AG04450 (cell line): Measurements from ENCODE around the gene OR51B6. TPM values are rescaled to one million over a fixed set of nuclear protein-coding genes. Genes with fewer than 3 reads are reported as not detected.
"Not testable (repeated sequence)": the region's sequence is repeated elsewhere in the genome, so short reads cannot be mapped to it uniquely, and the experiment has no call there.

Experiments
- CTCF ChIA-PET: fragments of 300-600, 350-600 bp; formaldehyde crosslinking; extraction: SDS; loops from one replicate; lab custom pipeline; 2022; ENCODE audit warnings: antibody characterized with exemption, inconsistent platforms; lab: Charles Lee
- POLR2A ChIA-PET: fragments of 350-600 bp; formaldehyde crosslinking; extraction: SDS; loops from one replicate; lab custom pipeline; 2021; ENCODE audit warnings: antibody characterized with exemption, inconsistent platforms; lab: Yijun Ruan, JAX
- DNase-seq: peaks from one replicate; pipeline ENCODE4 v3.0.0-alpha.2; 2011; ENCODE audit warnings: low read depth, low spot score
- H3K27ac ChIP-seq: one replicate; pipeline ENCODE4 v1.5.1; 2012; ENCODE audit warnings: low read depth, low read length, control low read depth
- H3K27me3 ChIP-seq: one replicate; pipeline ENCODE4 v1.6.0; 2012; ENCODE audit warnings: low read length; ENCODE audit not compliant: control insufficient read depth, insufficient read depth
- H3K4me3 ChIP-seq: 2 replicates; pipeline ENCODE4 v1.5.1; 2011; ENCODE audit warnings: mild to moderate bottlenecking, low read depth, low read length, control low read depth
- H3K9me3 ChIP-seq: 2 replicates; pipeline ENCODE4 v1.5.1; 2012; ENCODE audit warnings: low read length; ENCODE audit not compliant: control insufficient read depth, insufficient read depth
- polyA plus RNA-seq: library from polyadenylated mRNA; depleted of rRNA; stranded (reverse); fragments of >200 nt; gene quantifications from 2 replicates; pipeline ENCODE4 v1.2.3, GENCODE V29; 2011
- TF ChIP-seq, protein P1 (sequence below): IDR thresholded peaks from 2 replicates; pipeline ENCODE4 v1.5.1; 2011; ENCODE audit warnings: low read depth, low read length, control low read depth, inconsistent platforms

The OR51B6 gene
- polyA plus RNA-seq, 1 experiment = not detected

GRCh38 chr11:5310423-5310822 lies 40.9 kb upstream of the OR51B6 start:
- DNase-seq = no peak
- TF ChIP-seq, protein P1, sequence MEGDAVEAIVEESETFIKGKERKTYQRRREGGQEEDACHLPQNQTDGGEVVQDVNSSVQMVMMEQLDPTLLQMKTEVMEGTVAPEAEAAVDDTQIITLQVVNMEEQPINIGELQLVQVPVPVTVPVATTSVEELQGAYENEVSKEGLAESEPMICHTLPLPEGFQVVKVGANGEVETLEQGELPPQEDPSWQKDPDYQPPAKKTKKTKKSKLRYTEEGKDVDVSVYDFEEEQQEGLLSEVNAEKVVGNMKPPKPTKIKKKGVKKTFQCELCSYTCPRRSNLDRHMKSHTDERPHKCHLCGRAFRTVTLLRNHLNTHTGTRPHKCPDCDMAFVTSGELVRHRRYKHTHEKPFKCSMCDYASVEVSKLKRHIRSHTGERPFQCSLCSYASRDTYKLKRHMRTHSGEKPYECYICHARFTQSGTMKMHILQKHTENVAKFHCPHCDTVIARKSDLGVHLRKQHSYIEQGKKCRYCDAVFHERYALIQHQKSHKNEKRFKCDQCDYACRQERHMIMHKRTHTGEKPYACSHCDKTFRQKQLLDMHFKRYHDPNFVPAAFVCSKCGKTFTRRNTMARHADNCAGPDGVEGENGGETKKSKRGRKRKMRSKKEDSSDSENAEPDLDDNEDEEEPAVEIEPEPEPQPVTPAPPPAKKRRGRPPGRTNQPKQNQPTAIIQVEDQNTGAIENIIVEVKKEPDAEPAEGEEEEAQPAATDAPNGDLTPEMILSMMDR = no peak
- ChIA-PET CTCF (no interaction called here), POLR2A (no interaction called here)
- H3K9me3 ChIP-seq = no peaks in the 10 kb centered on the region; the same call in 1 of the 2 replicates
- H3K4me3 ChIP-seq = no peak overlapping the region
- H3K27me3 ChIP-seq = no peaks in the 10 kb centered on the region
- no peak overlapping the region for H3K27ac ChIP-seq

DNA sequence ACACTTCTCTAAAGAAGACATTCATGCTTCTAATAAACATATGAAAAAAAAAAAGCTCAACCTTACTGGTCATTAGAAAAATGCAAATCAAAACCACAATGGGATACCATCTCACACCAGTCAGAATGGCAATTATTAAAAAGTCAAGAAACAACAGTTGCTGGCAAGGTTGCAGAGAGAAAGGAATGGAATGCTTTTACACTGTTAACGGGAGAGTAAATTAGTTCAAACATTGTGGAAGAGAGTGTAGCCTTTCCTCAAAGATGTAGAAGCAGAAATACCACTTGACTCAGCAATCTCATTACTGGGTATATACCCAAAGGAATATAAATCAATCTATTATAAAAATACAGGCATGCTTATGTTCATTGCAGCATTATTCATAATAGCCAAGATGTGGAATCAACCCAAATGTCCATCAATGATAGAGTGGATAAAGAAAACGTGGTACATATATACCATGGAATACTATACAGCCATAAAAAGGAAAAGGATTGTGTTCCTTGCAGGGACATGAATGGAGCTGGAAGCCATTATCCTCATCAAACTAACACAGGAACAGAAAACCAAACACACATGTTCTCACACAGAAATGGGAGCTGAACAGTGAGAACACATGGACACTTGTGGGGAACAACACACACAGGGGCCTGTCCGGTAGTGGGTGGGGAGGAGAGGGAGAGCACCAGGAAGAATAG lies 37.8 kb upstream of the OR51B6 start:
- CTCF ChIA-PET = interaction anchor here (0.8 kb wide), 1 partner anchor 23 kb away, joined by 3 read pairs; no protein-coding TSS in a partner anchor
- H3K4me3 ChIP-seq, POLR2A ChIA-PET, H3K27me3 ChIP-seq, H3K27ac ChIP-seq, H3K9me3 ChIP-seq, DNase-seq: not testable (repeated sequence)

DNA sequence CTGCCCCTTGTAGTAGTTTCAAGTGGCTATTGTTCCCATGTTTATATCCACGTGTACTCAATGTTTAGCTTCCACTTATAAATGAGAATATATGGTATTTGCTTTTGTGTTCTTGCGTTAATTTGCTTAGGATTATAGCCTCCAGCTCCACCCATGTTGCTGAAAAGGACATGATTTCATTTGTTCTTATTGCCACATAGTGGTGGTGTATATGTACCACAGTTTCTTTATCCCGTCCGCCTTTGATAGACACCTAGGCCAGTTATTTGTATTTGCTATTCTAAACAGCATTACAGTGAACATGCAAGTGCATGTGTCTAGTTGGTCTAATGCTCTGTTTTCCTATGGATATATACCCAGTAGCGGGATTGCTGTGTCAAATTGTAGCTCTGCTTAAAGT lies 34.0 kb upstream of the OR51B6 start:
- ChIA-PET CTCF (interaction anchor here (1.2 kb wide), 1 partner anchor 18 kb away, joined by 3 read pairs; no protein-coding TSS in a partner anchor), POLR2A (no interaction called here)
- Histone ChIP-seq H3K4me3 (no peak overlapping the region), H3K27ac (no peak overlapping the region), H3K27me3 (no peaks in the 10 kb centered on the region), H3K9me3 (no peaks in the 10 kb centered on the region)
- no peak for DNase-seq
- TF ChIP-seq, protein P1 = no peak

GRCh38 chr11:5324197-5324596 lies 27.1 kb upstream of the OR51B6 start, which contains the start of gene OR51B2:
TSS of gene OR51B2 (minus strand) at chr11:5324297. CDS start at chr11:5324297, 0 bp downstream.
- no peaks in the 10 kb centered on the region for H3K27me3 ChIP-seq
- DNase-seq = no peak
- no peak within 1 kb of the TSS for H3K27ac ChIP-seq
- TF ChIP-seq, protein P1 = no peak
- H3K9me3 ChIP-seq = no peaks in the 10 kb centered on the region
- ChIA-PET CTCF (no interaction called here), POLR2A (no interaction called here)
- H3K4me3 ChIP-seq = no peak within 1 kb of the TSS

DNA sequence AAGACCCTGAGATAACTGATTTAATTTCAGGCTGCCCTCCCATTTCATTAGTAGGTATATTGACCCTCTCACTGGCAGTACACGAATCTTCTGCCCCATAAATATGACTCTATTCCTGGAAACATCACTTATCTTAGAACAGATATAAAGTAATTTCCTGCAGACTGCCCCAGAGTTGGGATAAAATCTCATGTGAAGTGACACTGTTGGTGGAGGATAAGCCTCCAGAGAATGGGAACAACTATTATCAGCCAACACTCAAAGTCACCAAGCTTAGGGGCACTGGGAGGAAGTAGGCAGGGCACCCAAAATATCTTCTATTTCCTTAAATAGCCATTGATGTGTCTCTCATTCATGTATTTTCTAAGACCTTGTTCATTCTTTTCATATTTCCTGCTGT lies 16.1 kb upstream of the OR51B6 start:
- TF ChIP-seq, protein P1 = no peak
- Histone ChIP-seq H3K9me3 (no peaks in the 10 kb centered on the region), H3K27me3 (no peaks in the 10 kb centered on the region), H3K4me3 (no peak overlapping the region), H3K27ac (no peak overlapping the region)
- no peak for DNase-seq
- POLR2A ChIA-PET = no interaction called here
- CTCF ChIA-PET = no interaction called here
